ENCODE data around the gene ANO10. TPM values are rescaled to one million over a fixed set of nuclear protein-coding genes. Genes with fewer than 3 reads are reported as not detected.

ANO10 gene
- total RNA-seq, 2 donors from 2014 or later = 9.6 to 11.3 TPM

GRCh38 chr3:43505351-43505750 is 116.5 kb downstream of the ANO10 start:
- no peak overlapping the region for H3K4me3 ChIP-seq
- H3K9me3 ChIP-seq = no peaks in the 10 kb centered on the region
- H3K27me3 ChIP-seq = no peaks in the 10 kb centered on the region
- no peak for TF ChIP-seq CTCF (IDR thresholded peaks at IDR 0.05)
- H3K36me3 ChIP-seq = no peaks in the 10 kb centered on the region
- DNase-seq (ENCODE audit: low spot score) = no peak
- no peaks in the 10 kb centered on the region for H3K4me1 ChIP-seq
- no peak overlapping the region for H3K27ac ChIP-seq

GRCh38 chr3:43503067-43503728 is 118.6 kb downstream of the ANO10 start:
- no peak overlapping the region for H3K27ac ChIP-seq
- no peaks in the 10 kb centered on the region for H3K9me3 ChIP-seq
- no peaks in the 10 kb centered on the region for H3K27me3 ChIP-seq
- H3K4me1 ChIP-seq = no peaks in the 10 kb centered on the region
- H3K4me3 ChIP-seq = no peak overlapping the region
- peak in 1 of 2 donors; percentile 73 for TF ChIP-seq CTCF (IDR thresholded peaks at IDR 0.05)
- no peak for DNase-seq (ENCODE audit: low spot score)
- no peaks in the 10 kb centered on the region for H3K36me3 ChIP-seq

- no peak for DNase-seq (ENCODE audit: low spot score)
- TF ChIP-seq CTCF (IDR thresholded peaks at IDR 0.05) = no peak
- Histone ChIP-seq H3K36me3 (no peaks in the 10 kb centered on the region), H3K27me3 (no peaks in the 10 kb centered on the region), H3K9me3 (no peaks in the 10 kb centered on the region), H3K27ac (no peak overlapping the region), H3K4me3 (no peak overlapping the region), H3K4me1 (peaks cover 0 to 9% of the 10 kb centered on the region in 2 donors)
Observed at GRCh38 chr3:43499256-43499655, 122.6 kb downstream of the ANO10 start.

- Histone ChIP-seq H3K36me3 (no peaks in the 10 kb centered on the region), H3K27me3 (no peaks in the 10 kb centered on the region), H3K4me1 (peaks cover 0 to 9% of the 10 kb centered on the region in 2 donors), H3K4me3 (no peak overlapping the region), H3K27ac (no peak overlapping the region), H3K9me3 (no peaks in the 10 kb centered on the region)
- DNase-seq (ENCODE audit: low spot score) = no peak
- TF ChIP-seq CTCF (IDR thresholded peaks at IDR 0.05) = no peak
Observed at GRCh38 chr3:43497905-43498365, 123.9 kb downstream of the ANO10 start.

GRCh38 chr3:43497422-43497821 is 124.4 kb downstream of the ANO10 start:
- no peak for TF ChIP-seq CTCF (IDR thresholded peaks at IDR 0.05)
- H3K36me3 ChIP-seq = no peaks in the 10 kb centered on the region
- H3K4me1 ChIP-seq = peaks cover 0 to 9% of the 10 kb centered on the region in 2 donors
- H3K27me3 ChIP-seq = no peaks in the 10 kb centered on the region
- no peaks in the 10 kb centered on the region for H3K9me3 ChIP-seq
- no peak overlapping the region for H3K4me3 ChIP-seq
- peak overlapping the region in 1 of 2 donors; percentile 13 for H3K27ac ChIP-seq
- DNase-seq (ENCODE audit: low spot score) = no peak
